GM15510 (cell line): Measurements from ENCODE around the gene ERBB4.

Experiments used
- POLR2A ChIP-seq: IDR thresholded peaks from 3 replicates; pipeline ENCODE4 v1.6.1; 2011; ENCODE audit warnings: borderline replicate concordance; ENCODE audit not compliant: insufficient read length; ENCODE audit errors: extremely low read depth

Gene ERBB4

DNA sequence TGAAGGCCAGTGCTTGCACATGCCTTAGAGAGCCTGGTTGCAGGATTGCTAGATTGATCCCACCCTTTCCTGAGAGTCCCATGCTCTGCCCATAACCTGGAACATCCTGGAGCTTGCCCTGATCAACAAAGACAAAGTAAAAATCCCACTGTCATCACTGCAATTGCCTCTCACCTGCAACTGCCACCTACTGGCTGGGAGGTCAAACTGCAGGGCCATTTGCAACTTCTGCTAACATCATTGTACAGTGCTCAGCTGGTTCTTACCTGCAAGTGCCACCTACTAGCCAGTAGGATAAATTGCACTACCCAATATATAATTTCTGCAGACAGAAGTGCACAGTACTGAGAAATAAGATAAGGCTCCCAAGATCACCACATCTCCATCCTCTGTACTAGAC, 1034.7 kb downstream of the ERBB4 start:
- TF ChIP-seq POLR2A: no peak

DNA sequence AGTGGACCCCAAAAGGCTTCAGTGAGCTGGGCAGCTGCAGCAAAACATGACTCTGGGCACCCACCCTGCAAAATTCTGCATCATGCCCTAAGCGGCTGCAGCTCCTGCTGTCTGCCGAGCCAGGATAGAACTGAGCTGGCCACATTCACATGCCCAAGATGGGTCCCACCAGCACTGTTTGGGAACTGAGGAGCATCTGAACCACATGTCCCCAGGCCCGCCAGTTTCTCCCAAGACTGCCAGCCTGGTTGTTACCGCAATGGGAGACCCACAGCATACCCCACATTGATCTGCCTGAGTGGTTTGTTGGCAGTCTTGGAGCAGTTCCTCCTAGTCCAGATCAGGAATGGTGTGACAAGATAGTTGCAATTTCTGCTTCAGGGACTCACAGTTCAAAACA, 1035.4 kb downstream of the ERBB4 start:
- no peak for TF ChIP-seq POLR2A

DNA sequence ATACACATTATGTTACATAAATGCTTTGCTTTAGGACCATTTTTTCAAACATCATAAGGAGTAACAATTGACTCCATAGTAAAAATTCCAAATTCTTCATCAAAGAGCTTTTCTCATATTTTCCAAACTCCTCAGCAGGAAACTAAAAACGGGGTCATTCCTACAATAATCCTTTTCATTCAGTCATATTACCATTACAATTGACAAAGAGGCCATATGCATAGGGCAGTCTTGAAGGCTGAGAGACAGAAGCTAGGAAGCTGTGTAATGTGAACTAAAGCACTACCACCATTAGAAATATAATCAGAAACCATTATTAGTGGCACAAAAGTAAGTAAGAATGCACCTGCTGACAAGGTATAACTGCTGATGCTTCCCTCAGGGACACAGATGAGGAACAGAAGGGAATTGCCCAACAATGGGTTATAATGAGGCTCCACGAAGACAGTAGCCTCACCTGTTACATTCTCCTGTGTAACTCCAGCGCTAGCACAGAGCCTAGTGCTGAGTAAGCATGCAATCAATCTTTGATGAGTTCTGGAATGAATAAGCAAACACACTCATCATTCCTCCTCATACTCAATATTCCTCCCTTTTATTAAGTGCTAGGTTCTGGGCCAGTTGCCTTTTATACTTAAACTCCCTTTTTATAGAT, 1039.9 kb downstream of the ERBB4 start:
- no peak for TF ChIP-seq POLR2A

DNA sequence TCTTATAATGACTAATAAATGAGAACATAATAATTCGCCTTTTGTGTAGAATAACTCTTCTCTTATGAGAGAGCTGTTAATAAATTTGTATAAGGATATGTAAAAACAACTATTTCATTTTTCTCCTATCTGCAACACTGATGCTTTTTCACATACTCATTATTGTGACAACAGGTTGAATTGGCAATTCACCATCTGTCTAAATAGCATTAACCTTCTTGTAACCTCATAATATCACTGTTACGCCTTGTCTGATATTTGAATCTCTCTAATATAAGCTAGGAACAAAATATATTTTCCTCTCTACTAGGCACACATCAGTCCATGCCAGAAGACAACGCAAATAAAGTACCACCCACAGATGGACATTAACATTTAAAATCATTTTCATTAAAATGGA, 1043.3 kb downstream of the ERBB4 start:
- no peak for TF ChIP-seq POLR2A

DNA sequence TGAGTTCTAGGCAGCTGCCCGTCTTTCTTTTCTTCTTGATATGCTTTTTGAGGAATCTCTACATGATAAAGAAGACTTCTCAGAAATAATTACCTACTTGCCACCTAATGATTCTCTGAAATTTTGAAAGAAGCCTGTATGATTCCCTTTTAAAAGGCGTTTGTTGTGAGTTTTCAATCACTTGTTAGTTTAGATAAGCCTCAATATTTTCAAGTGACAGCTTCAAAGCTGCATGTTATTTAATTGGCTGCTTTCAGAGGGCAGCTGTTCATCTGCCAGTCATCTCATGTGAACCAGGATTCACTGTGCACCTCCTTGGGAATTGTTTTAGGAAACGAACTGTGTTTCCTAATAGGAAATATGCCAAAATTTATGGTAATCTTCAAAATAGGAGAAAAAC, 1044.1 kb downstream of the ERBB4 start:
- no peak for TF ChIP-seq POLR2A

DNA sequence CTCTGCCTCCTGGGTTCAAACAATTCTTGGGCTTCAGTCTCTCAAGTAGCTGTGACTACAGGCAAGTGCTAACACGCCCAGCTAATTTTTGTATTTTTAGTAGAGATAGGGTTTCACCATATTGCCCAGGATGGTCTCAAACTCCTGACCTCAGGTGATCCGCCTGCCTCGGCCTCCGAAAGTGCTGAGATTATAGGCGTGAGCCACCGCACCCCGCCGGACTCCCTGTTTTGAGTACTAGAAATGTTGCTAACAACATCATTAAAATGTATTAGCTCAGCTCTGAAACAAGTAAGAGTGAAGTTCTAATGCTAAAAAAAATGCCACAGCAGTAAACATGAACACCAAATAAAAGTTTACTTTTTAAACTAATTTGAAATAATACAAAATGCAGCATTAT, 1044.5 kb downstream of the ERBB4 start:
- TF ChIP-seq POLR2A: no peak

DNA sequence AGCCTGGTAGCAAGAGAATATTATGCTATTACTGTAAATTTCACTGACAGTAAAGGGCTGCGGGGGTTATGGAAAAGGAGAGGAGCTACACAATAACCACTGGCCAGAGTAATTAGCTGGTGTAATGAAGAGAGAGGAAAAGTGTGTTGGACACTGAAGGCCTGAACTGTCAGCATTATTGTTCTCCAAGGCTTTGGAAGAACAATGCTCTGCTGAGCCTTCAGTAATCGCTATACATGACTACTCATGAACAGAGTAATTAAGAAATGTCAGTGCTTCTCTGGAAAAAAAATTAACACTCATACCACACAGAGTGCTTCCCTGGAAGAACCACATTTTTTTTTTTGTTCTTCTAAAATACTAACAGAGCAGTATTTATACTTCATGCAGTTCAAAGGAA, 1050.9 kb downstream of the ERBB4 start:
- no peak for TF ChIP-seq POLR2A

DNA sequence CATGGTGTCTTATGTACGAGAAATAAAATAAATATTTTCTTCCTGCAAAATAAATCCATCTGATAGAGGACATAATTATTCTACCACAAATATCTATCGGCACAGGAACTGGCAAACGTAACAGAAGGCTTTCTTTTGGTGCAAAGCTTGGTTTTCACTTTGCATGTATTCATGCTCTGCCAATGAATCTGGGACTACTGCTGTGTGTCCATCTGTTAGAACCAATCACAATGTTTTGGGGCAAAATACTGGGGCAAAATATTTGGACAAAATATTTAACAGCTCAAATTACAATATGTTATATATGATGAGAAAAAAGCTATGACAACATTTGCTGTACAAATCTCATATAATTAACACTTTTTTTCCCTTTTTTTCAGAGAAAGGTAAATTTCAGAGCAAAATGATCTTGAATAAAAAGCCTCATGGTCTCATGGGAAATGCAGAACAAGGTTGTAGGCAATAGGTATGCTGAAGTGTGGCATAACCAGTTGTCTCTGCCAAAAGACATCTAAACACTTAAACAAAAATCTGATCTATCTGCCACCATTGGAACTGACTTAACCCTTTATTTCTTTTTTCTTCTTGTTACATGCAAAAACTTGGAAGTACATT, 1059.0 kb downstream of the ERBB4 start:
- no peak for TF ChIP-seq POLR2A

DNA sequence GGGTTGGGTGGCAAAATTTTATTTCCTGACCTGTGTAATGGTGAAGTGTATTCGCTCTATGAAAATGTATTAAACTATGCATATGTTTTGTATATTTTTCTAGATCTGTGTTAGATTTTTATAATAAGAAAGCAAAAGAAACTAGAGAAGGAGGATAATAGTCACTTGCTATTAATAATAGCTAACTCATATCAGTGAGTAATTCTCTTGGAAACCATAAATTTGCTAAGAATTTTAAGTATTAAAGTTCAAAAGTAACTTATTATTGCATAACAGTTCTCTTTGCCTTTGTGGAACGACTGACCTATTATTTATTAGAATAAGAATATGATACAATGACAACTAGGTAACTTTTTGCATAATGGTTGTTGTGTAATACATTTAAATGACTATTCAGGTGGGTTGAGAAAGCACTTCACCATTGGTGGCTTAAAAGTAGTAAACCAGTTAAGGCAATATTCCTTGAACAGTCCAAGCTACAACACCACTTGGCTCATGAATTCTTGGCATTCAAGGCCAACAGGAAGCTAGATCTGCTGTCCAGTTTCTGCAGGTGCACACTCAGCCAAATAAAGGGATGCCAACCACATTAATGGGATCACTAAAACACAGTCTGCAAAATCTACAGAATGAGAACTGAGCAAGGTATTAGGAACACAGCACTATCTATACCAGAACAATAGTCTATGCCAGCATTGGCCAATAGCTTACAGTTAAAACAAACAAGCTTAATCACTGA, 1060.9 kb downstream of the ERBB4 start:
- no peak for TF ChIP-seq POLR2A

DNA sequence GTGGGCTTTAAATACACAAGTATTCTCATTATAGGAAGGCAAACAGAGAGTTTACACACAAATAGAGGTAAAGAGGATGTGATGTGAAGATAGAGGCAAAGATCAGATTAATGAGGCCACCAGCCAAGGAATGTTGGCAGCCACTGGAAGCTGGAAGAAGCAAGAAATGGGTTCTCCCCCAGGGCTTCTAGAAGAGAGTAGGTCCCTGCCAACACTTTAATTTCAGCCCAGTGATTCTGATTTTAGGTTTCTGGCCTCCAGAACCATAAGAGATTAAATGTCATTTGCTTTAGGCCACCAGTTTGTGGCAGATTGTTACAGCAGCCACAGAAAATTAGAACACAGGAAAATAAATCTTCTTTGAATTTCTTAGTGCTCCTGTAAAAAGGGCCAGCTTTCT, 1065.5 kb downstream of the ERBB4 start:
- TF ChIP-seq POLR2A: no peak

DNA sequence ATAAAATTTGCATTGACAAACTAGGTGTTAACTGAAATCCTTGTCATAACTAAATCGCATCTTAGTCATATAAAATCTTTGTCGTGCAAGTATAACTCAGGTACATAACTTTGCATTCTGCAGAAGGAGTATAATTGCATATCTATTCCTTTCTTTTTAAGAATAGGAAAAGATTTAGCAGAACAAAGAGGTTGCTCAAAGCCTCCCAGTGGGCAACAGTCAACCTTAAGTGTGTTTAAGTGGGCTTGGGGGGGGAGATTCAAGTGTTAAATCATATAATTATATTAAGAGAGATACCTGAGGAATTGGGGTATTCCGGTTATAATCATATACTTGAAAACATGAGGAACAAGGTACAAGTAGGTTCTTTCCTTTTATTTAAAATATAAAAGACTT, 1068.9 kb downstream of the ERBB4 start:
- no peak for TF ChIP-seq POLR2A

DNA sequence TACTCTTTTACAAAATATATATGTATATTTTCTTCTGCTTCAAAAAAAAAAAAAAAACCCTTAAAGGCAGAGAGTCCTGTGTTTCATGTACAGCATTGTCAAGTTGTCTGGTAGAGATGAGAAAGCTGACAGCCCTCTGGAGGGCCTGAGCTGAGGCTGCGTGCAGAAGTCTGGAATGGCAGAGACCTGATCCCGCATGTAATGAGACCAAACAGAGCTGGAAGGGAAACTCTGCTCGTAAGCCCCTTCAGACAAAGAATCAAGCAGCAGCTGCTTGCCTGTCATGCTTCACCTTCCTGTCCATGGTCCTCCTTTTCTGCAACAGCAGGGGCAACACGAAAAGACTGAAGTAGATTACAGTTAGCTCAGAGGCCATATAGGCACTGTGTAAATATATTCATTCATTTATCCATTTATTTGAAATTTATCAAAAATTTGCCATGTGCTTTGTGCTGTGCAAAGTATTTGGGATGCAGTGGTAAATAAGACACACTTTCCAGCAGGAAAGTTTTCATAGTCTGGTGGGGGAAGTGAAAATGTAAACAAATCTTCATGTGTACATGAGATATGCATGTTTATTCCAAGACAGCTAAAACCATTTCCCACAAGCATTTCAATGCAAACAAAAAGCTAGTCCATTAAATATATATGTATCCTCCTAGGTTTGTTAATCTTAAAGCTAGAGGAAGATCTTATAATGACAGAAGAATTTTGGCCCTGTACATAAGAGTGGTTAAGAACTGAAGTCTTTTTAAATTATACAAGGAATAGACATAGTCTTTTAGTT, 1069.5 kb downstream of the ERBB4 start:
- no peak for TF ChIP-seq POLR2A

DNA sequence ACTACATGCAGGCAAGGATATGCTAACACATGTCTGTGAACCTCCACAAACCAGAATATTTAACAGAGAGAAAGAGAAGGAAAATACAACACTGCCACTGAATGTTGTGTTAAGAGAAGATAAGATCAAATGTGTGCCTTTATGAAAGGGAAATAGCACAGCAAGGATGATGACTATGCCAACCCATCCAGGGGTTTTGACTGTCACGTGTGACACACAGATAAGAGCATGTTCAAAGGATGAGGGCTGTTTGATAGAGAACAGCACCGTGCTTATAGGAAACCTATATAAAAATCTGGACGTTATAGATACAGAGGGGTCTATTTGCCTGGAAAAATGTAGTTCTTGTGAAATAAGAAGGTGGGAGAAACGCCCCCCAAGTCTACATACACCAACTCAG, 1070.4 kb downstream of the ERBB4 start:
- no peak for TF ChIP-seq POLR2A

DNA sequence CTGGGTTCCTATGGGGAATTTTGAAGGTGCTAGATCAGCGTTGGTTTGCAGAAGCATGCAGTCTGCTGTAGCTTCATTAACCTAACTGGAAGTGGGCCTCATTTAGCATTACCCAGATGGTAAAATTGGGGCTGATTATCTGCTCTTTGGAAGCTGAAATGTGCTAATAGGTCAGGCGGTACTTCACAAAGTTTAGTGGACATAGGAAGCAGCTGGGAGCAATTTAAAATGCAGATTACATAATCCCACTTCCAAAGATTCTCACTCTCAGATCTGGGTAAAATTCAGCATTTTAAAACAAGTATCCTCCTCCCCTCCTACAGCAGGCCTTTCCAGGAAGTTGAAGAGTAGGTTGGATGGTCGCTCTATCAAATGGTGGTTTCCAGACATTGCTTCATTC, 1075.2 kb downstream of the ERBB4 start:
- no peak for TF ChIP-seq POLR2A

DNA sequence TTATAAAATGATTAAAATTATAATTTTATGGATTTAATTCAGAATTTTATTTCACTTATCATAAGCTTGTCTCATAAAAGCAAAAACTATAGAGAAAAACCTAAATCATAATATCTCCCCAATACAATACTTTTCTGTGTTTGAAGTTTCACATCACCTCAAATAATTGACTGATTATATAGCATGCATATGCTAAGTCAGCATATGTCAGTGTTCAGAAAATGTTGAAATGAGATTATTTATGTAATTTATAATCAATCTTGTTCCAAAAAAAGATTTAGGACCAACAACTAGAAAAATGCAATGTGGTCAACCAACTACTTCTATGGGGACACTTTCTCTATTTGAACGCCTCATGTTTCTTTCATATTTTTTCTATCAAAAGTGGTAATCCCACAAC, 1079.6 kb downstream of the ERBB4 start:
- no peak for TF ChIP-seq POLR2A

DNA sequence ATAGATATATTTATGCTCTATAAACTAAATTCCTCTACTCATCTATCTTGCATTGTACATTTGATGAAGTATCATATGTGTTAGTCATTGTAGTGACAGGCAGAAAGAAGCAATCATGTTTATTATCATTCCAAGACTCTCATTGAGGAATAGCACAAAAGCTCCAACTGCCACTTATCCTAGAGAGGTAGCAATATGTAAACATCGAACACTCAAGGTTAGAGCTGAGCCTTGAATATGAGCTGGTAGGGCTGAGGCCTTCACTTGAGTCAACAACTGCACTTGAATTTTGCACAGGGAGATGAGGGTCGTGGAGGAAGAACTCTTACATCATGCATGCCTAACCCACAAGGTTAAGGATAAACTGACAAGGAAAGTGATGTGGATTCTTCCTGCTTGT, 1081.3 kb downstream of the ERBB4 start:
- no peak for TF ChIP-seq POLR2A

DNA sequence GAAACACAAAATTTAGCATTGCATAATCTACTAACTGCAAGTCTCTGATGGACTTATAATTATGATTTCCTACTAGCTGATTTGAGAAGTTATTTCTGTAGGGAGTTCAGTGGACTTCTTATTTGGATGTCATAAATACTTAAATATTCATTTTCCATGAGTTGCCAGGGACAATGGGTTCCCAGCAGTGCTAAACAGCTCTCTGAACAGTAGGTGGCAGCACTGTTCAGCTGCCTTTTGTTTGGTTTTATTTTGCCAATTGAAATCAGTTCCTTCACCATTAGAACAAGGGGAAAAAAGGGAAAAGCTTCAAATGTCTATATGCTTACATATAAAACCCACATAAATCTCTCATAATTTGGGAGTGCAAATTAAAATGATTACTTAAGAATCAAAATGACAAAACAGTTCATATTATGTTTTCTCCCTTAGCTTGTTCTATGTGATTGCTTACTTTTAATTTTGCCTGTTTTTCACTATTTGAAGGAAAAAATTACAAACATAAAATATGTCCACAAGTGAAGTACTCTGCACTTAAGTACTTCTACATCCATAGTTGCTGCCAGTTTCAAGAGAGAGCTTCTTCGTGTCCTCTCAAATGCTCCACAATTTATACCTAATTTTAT, 1083.3 kb downstream of the ERBB4 start:
- TF ChIP-seq POLR2A: no peak
